Left ventricle myocardium inferior (tissue), 1 donor: ENCODE measurements around the gene GNAT1. TPM values are rescaled to one million over a fixed set of nuclear protein-coding genes. Genes with fewer than 3 reads are reported as not detected.

ENCODE experiments used
- DNase-seq: peaks from one replicate; pipeline ENCODE4 v3.0.0-alpha.2; 2020
- H3K27ac ChIP-seq: fragments of 200-600 bp; replicated peaks from 2 replicates; pipeline ENCODE4 v1.8.0; 2021
- H3K27me3 ChIP-seq: fragments of 200-600 bp; 2 replicates; pipeline ENCODE4 v1.8.0; 2021; ENCODE audit warnings: low read depth
- H3K36me3 ChIP-seq: fragments of 200-600 bp; 2 replicates; pipeline ENCODE4 v1.8.0; 2021
- H3K4me1 ChIP-seq: fragments of 200-600 bp; 2 replicates; pipeline ENCODE4 v1.8.0; 2021
- H3K4me3 ChIP-seq: fragments of 200-600 bp; 2 replicates; pipeline ENCODE4 v1.8.0; 2021; ENCODE audit warnings: mild to moderate bottlenecking, moderate library complexity
- H3K9me3 ChIP-seq: fragments of 200-600 bp; replicated peaks from 2 replicates; pipeline ENCODE4 v1.8.0; 2021
- intact Hi-C: fragments of 100-400 bp; cut with micrococcal nuclease; formaldehyde crosslinking; loops from one replicate; pipeline ENCODE4 v1.11.0; 2022
- total RNA-seq: library from RNA; stranded (reverse); fragmentation: NEBNext Ultra II Directional; extraction: Animal tissue kit (Norgen Biotek cat#: 25700); gene quantifications from one replicate; pipeline ENCODE4 v1.2.1, GENCODE V29; 2021
- TF ChIP-seq, protein P1 (sequence below): fragments of 200-600 bp; IDR thresholded peaks from 2 replicates; pipeline ENCODE4 v1.8.0; 2021; ENCODE audit warnings: antibody characterized with exemption, mild to moderate bottlenecking, borderline replicate concordance
- donor health status: DM: no; HTN: yes; CAD: no; lungs with severe emphysema.

Gene GNAT1
- total RNA-seq, 1 donor from 2014 or later, result not detected

DNA sequence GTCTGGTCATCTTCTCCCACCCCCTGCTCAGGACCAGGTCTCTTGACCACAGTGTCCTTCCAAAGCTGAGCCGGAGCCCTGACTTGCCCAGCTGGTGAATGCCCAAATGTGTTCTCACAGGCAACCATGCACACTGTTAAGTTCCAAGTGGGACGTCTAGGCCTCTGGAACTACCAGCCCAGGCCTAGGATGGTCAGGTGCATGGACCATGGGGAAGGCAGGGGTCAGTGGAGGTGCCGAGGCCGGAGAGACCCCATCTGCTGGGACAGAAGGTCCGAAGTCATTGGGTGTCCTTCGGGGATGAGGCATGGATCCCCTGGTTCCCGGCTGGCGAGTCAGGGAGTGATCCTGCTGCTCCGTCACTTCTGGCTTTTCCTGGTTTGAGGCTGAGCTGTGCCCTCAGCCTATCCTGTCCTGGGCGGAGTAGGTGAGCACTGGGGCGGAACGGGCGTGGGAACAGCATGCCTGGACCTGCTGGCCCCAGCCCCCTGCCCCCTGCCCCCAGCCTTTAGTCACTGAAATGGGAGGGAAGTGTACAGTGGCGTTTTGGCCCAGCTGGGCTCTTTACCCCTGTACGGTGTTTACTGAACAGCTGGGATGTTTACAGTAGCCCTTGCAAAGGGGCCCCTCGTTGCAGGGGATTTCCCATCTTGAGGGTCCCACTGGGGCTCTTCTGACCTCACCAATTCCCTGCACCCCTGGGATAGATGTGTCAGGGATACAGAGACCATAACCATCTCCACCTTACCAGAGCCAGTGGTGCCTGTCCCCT, 24.2 kb upstream of the GNAT1 start:
- no peak overlapping the region for H3K4me3 ChIP-seq
- no peak for DNase-seq
- H3K36me3 ChIP-seq, result no peaks in the 10 kb centered on the region
- H3K4me1 ChIP-seq, result peaks cover 100% of the 10 kb centered on the region
- intact Hi-C loops, result no loop called here
- TF ChIP-seq, protein P1, sequence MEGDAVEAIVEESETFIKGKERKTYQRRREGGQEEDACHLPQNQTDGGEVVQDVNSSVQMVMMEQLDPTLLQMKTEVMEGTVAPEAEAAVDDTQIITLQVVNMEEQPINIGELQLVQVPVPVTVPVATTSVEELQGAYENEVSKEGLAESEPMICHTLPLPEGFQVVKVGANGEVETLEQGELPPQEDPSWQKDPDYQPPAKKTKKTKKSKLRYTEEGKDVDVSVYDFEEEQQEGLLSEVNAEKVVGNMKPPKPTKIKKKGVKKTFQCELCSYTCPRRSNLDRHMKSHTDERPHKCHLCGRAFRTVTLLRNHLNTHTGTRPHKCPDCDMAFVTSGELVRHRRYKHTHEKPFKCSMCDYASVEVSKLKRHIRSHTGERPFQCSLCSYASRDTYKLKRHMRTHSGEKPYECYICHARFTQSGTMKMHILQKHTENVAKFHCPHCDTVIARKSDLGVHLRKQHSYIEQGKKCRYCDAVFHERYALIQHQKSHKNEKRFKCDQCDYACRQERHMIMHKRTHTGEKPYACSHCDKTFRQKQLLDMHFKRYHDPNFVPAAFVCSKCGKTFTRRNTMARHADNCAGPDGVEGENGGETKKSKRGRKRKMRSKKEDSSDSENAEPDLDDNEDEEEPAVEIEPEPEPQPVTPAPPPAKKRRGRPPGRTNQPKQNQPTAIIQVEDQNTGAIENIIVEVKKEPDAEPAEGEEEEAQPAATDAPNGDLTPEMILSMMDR, result no peak
- no peaks in the 10 kb centered on the region for H3K27me3 ChIP-seq
- no peaks in the 10 kb centered on the region for H3K9me3 ChIP-seq
- H3K27ac ChIP-seq, result peak overlapping the region; percentile 88

DNA sequence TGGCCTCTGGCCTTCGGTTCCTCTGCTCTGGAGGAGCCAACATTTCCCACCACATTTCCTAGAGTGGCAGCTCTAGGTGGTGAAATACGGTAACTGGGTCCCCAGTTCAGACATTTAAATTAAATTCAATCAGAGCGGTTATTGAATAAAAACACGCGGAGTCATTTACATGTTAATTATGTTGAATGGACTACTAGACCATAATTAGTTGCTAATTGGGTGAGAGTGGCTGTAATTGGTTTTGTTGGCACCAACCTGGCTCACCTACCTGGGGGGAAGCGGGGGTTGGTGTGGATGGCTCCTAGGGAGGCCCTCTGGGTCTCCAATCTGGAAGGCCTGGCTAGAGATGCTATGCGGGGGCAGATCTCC, 23.6 kb upstream of the GNAT1 start:
- intact Hi-C loops, result no loop called here
- H3K4me1 ChIP-seq, result peaks cover 100% of the 10 kb centered on the region
- no peak for DNase-seq

DNA sequence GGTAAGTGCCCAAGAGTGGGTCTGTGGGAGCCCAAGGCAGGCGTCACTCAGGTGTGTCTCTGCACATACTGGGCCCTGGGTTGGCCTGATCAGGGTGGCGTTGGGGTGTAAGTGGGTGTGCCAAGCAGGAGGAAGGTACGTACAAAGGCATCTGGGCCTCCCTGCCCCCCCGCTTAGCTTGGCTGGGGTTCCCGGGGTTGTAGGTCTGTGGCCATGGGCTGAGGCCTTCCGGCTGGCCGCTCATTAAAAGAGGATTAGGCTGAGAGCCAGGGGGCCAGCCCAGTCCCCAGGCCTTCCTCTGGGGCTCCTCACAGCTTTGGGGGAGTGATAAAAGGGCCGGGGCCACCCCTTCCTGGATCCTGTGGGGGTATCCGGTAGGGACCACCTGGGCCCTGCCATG, 23.0 kb upstream of the GNAT1 start:
- H3K4me1 ChIP-seq, result peaks cover 98% of the 10 kb centered on the region
- DNase-seq, result peak; percentile 41

More for the DNA sequence above, 23.6 kb upstream of the GNAT1 start:
- TF ChIP-seq, protein P1, result no peak
- no peaks in the 10 kb centered on the region for H3K9me3 ChIP-seq
- no peaks in the 10 kb centered on the region for H3K36me3 ChIP-seq
- H3K27ac ChIP-seq, result peak overlapping the region; percentile 88
- H3K4me3 ChIP-seq, result no peak overlapping the region
- no peaks in the 10 kb centered on the region for H3K27me3 ChIP-seq

DNA sequence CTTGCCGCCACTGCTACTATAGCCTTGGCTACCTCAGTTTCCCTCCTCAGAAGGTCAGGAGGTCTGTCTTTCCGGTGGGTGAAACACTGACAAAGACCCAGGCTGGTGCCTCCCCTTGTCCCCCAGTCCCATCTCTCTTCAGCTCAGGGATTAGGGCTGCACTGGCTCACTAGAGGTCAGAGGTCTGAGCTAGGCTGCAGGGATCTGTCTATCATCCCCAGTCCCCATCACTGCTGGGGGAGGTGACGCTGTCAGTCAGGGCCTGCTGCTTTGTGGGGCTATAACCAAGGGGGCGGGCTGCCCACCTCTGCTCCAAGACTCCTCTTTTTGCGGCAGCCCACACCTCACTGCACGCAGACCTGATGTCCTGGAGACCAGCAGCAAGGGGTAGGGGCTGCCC, 22.6 kb upstream of the GNAT1 start:
- intact Hi-C loops, result no loop called here
- Histone ChIP-seq H3K36me3 (peaks cover 2% of the 10 kb centered on the region), H3K27ac (peak overlapping the region; percentile 88), H3K9me3 (no peaks in the 10 kb centered on the region), H3K4me1 (peaks cover 94% of the 10 kb centered on the region), H3K27me3 (no peaks in the 10 kb centered on the region), H3K4me3 (no peak overlapping the region)
- TF ChIP-seq, protein P1, result no peak
- DNase-seq, result no peak

More for the DNA sequence above, 23.0 kb upstream of the GNAT1 start:
- intact Hi-C loops, result no loop called here
- TF ChIP-seq, protein P1, result no peak
- Histone ChIP-seq H3K27ac (peak overlapping the region; percentile 88), H3K4me3 (no peak overlapping the region), H3K36me3 (no peaks in the 10 kb centered on the region), H3K9me3 (no peaks in the 10 kb centered on the region), H3K27me3 (no peaks in the 10 kb centered on the region)

DNA sequence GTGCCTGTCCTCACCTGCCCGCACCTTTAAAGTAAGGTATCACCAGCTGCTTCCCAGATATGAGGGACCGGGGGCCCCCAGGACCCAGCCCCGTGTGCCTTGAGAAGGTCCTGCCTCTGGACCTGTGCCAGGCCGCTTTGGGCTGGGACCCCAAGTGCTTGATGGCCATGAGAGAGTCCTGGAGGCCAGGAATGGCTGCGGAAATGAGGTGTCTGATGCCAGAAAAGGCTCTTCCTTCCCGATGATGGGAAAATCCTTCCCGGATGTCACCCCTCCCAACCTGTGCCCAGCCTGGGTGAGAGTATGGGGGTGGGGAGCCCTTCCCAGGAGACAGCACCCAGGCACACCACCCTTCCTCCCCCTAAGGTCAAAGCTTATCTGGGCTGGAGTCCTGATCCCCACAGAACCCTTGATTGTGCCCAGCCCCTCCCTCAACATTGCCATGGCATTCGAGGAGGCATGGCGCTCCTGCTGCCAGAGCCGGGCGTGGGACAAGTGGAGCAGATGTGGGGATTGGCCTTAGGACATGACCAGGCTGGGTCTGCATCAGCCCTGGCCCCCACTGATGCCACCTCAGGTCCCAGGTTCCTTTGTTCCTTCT, 22.1 kb upstream of the GNAT1 start:
- Histone ChIP-seq H3K36me3 (peaks cover 6% of the 10 kb centered on the region), H3K27ac (peak overlapping the region; percentile 88), H3K9me3 (no peaks in the 10 kb centered on the region), H3K4me3 (no peak overlapping the region), H3K4me1 (peaks cover 89% of the 10 kb centered on the region), H3K27me3 (no peaks in the 10 kb centered on the region)
- intact Hi-C loops, result no loop called here
- no peak for DNase-seq
- TF ChIP-seq, protein P1, result no peak
